H1 (cell line): Measurements from ENCODE around the gene NIM1K. TPM values are rescaled to one million over a fixed set of nuclear protein-coding genes. Genes with fewer than 3 reads are reported as not detected.

ENCODE experiments used
- CTCF ChIA-PET: fragments of 300-600 bp; sonication (Branson Sonifier 250); formaldehyde crosslinking; loops from one replicate; lab custom pipeline; 2021; ENCODE audit not compliant: partially characterized antibody; lab: Charles Lee
- POLR2A ChIA-PET: fragments of 300-600 bp; sonication (Branson Sonifier 250); formaldehyde crosslinking; loops from one replicate; lab custom pipeline; 2021; ENCODE audit warnings: inconsistent platforms; ENCODE audit not compliant: partially characterized antibody; lab: Charles Lee
- DNase-seq, 2 experiments: peaks; one replicate each; pipeline versions ENCODE4 v3.0.0 to v3.0.0-alpha.2; 2010 to 2022; ENCODE audit warnings: low spot score in 2 of 2, low read depth in 1 of 2, mixed read lengths in 1 of 2
- FAIRE-seq: peaks from 2 replicates; lab custom pipeline; 2011; peaks lifted over from hg19 to GRCh38; lab: Jason Lieb, UNC
- H2AFZ ChIP-seq: 2 replicates; pipeline ENCODE4 v1.8.1; 2012; ENCODE audit warnings: low read length, inconsistent platforms
- H2AK5ac ChIP-seq: 2 replicates; pipeline ENCODE4 v1.6.1; 2013; ENCODE audit warnings: low read depth, low read length
- H2BK120ac ChIP-seq: replicated peaks from 2 replicates; pipeline ENCODE3; 2013; ENCODE audit warnings: low read depth, low read length, inconsistent platforms
- H2BK12ac ChIP-seq: 2 replicates; pipeline ENCODE4 v1.6.1; 2013; ENCODE audit warnings: low read depth, low read length
- H2BK15ac ChIP-seq: 2 replicates; pipeline ENCODE4 v1.6.1; 2013; ENCODE audit warnings: low read length
- H2BK20ac ChIP-seq: 2 replicates; pipeline ENCODE4 v1.6.1; 2013; ENCODE audit warnings: low read length
- H2BK5ac ChIP-seq: 2 replicates; pipeline ENCODE4 v1.6.1; 2013; ENCODE audit warnings: low read depth, low read length
- H3K14ac ChIP-seq: 2 replicates; pipeline ENCODE4 v1.6.1; 2013; ENCODE audit warnings: inconsistent platforms; ENCODE audit not compliant: insufficient read length
- H3K18ac ChIP-seq: 2 replicates; pipeline ENCODE4 v1.6.1; 2013; ENCODE audit warnings: low read length; ENCODE audit errors: extremely low read depth
- H3K23ac ChIP-seq: 2 replicates; pipeline ENCODE4 v1.6.1; 2013; ENCODE audit warnings: inconsistent platforms; ENCODE audit not compliant: insufficient read length
- H3K23me2 ChIP-seq: 2 replicates; pipeline ENCODE4 v1.6.1; 2013; ENCODE audit warnings: low read depth, low read length
- H3K27ac ChIP-seq: 2 replicates; pipeline ENCODE4 v1.6.1; 2011; ENCODE audit warnings: low read depth, low read length, inconsistent platforms
- H3K27me3 ChIP-seq, 4 experiments: replicated peaks in 1 of 4; 1 replicate in 1 of 4; 2 replicates in 3 of 4; pipeline versions ENCODE4 v1.6.1 to v1.8.1; 2011 to 2013; ENCODE audit warnings: low read length in 3 of 4, mild to moderate bottlenecking in 3 of 4, inconsistent platforms in 2 of 4, mixed read lengths in 2 of 4, moderate library complexity in 1 of 4; ENCODE audit not compliant: control insufficient read depth in 3 of 4, insufficient read depth in 3 of 4; ENCODE audit errors: extremely low read depth in 1 of 4
- H3K36me3 ChIP-seq, 4 experiments: 2 replicates each; pipeline versions ENCODE4 v1.6.1 to v1.8.1; 2011 to 2013; ENCODE audit warnings: mild to moderate bottlenecking in 4 of 4, low read length in 3 of 4, moderate library complexity in 2 of 4, control low read depth in 1 of 4, inconsistent platforms in 1 of 4; ENCODE audit not compliant: insufficient read depth in 4 of 4, control insufficient read depth in 2 of 4
- H3K4ac ChIP-seq: replicated peaks from 2 replicates; pipeline ENCODE3; 2013; ENCODE audit warnings: low read length, low read depth, mixed read lengths, inconsistent platforms; ENCODE audit not compliant: insufficient read length
- H3K4me1 ChIP-seq, 4 experiments: replicated peaks in 1 of 4; 1 replicate in 1 of 4; 2 replicates in 3 of 4; pipeline versions ENCODE4 v1.6.1 to v1.8.1; 2011 to 2013; ENCODE audit warnings: low read length in 3 of 4, inconsistent platforms in 2 of 4, mixed read lengths in 1 of 4; ENCODE audit not compliant: insufficient read depth in 4 of 4, control insufficient read depth in 3 of 4
- H3K4me2 ChIP-seq, 2 experiments: 2 replicates each; pipeline versions ENCODE4 v1.6.1 to v1.8.1; 2011 to 2013; ENCODE audit warnings: low read depth in 2 of 2, low read length in 2 of 2, control low read depth in 1 of 2, inconsistent platforms in 1 of 2, mild to moderate bottlenecking in 1 of 2; ENCODE audit not compliant: insufficient read depth in 1 of 2
- H3K4me3 ChIP-seq, 4 experiments: fragments of 200-600, 300-600 bp in 1 of 4; sonication (generic), shearing (Covaris generic), sonication (Bioruptor Twin) in 1 of 4; 2 replicates each; pipeline versions ENCODE4 v1.5.1 to v1.8.1; 2011 to 2016; ENCODE audit warnings: low read length in 4 of 4, low read depth in 3 of 4, control low read depth in 2 of 4, inconsistent platforms in 2 of 4, mild to moderate bottlenecking in 2 of 4, mixed read lengths in 1 of 4, moderate library complexity in 1 of 4; ENCODE audit not compliant: insufficient read depth in 2 of 4; ENCODE audit errors: extremely low read depth in 1 of 4
- H3K56ac ChIP-seq: replicated peaks from 2 replicates; pipeline ENCODE3; 2013; ENCODE audit warnings: low read depth, mild to moderate bottlenecking, mixed read lengths, low read length, inconsistent platforms; ENCODE audit not compliant: insufficient read length
- H3K79me1 ChIP-seq: 2 replicates; pipeline ENCODE4 v1.6.1; 2013; ENCODE audit warnings: low read depth, low read length, control low read depth
- H3K79me2 ChIP-seq, 2 experiments: 2 replicates each; pipeline versions ENCODE4 v1.6.1 to v1.8.1; 2012 to 2013; ENCODE audit warnings: low read length in 2 of 2, mild to moderate bottlenecking in 2 of 2, inconsistent platforms in 1 of 2; ENCODE audit not compliant: insufficient read depth in 2 of 2, control insufficient read depth in 1 of 2
- H3K9ac ChIP-seq, 4 experiments: replicated peaks in 1 of 4; 1 replicate in 1 of 4; 2 replicates in 3 of 4; pipeline versions ENCODE4 v1.6.1 to v1.8.1; 2011 to 2013; ENCODE audit warnings: low read depth in 3 of 4, low read length in 3 of 4, control low read depth in 2 of 4, mild to moderate bottlenecking in 2 of 4, moderate library complexity in 2 of 4, inconsistent platforms in 1 of 4; ENCODE audit errors: extremely low read depth in 1 of 4
- H3K9me3 ChIP-seq, 2 experiments: 2 replicates each; pipeline versions ENCODE4 v1.6.1 to v1.8.1; 2012 to 2013; ENCODE audit warnings: mild to moderate bottlenecking in 2 of 2, moderate library complexity in 2 of 2, control low read depth in 1 of 2, inconsistent platforms in 1 of 2, low read depth in 1 of 2, low read length in 1 of 2, mixed read lengths in 1 of 2; ENCODE audit not compliant: insufficient read depth in 2 of 2
- H4K20me1 ChIP-seq, 2 experiments: replicated peaks in 1 of 2; 2 replicates each; pipeline versions ENCODE3 to v1.8.1; 2011 to 2013; ENCODE audit warnings: inconsistent platforms in 2 of 2, low read length in 2 of 2, mild to moderate bottlenecking in 1 of 2; ENCODE audit not compliant: insufficient read depth in 2 of 2, control insufficient read depth in 1 of 2
- H4K5ac ChIP-seq: 2 replicates; pipeline ENCODE4 v1.6.1; 2013; ENCODE audit warnings: low read length, low read depth, mixed read lengths, inconsistent platforms; ENCODE audit not compliant: insufficient read length
- H4K8ac ChIP-seq: 2 replicates; pipeline ENCODE4 v1.8.0; 2013; ENCODE audit warnings: mild to moderate bottlenecking, moderate library complexity, low read length, inconsistent platforms; ENCODE audit not compliant: insufficient read depth; ENCODE audit errors: extremely low read depth
- H4K91ac ChIP-seq: replicated peaks from 2 replicates; pipeline ENCODE3; 2013; ENCODE audit warnings: low read length, mixed read lengths, inconsistent platforms; ENCODE audit not compliant: insufficient read length
- EZH2 ChIP-seq: fragments of 200-600 bp; sonication (generic); IDR thresholded peaks from 2 replicates; pipeline ENCODE4 v1.7.1; 2012; ENCODE audit warnings: low read depth, mild to moderate bottlenecking, moderate library complexity, low read length, inconsistent platforms; ENCODE audit not compliant: severe bottlenecking
- KDM5A ChIP-seq: fragments of 200-600 bp; IDR thresholded peaks from 2 replicates; pipeline ENCODE4 v1.7.1; 2012; ENCODE audit warnings: mild to moderate bottlenecking, low read length, inconsistent platforms, mixed read lengths
- PHF8 ChIP-seq: fragments of 200-600 bp; sonication (generic); conservative IDR thresholded peaks from 2 replicates; pipeline ENCODE4 v1.7.1; 2012; ENCODE audit warnings: low read depth, mild to moderate bottlenecking, inconsistent platforms, low read length, moderate library complexity
- RAD21 ChIP-seq, 2 experiments: IDR thresholded peaks in 1 of 2; conservative IDR thresholded peaks in 1 of 2; 2 replicates each; pipeline ENCODE4 v1.6.1; 2011; ENCODE audit warnings: low read depth in 2 of 2, low read length in 2 of 2, improper control_type of control experiment in 1 of 2, inconsistent platforms in 1 of 2, mild to moderate bottlenecking in 1 of 2, moderate library complexity in 1 of 2
- SP1 ChIP-seq: IDR thresholded peaks from 2 replicates; pipeline ENCODE4 v1.6.1; 2011; ENCODE audit warnings: low read depth, low read length
- ZNF274 ChIP-seq: IDR thresholded peaks from 2 replicates; pipeline ENCODE4 v1.7.0; 2012; ENCODE audit warnings: low read length, borderline replicate concordance; ENCODE audit errors: extremely low read depth
- WGBS, 2 experiments: shearing (Covaris generic) in 1 of 2; methylation state at CpG; one replicate each; pipeline versions ENCODE4 v1.1.6 to v1.1.7; 2013 to 2015; ENCODE audit warnings: low lambda C conversion rate in 2 of 2, mixed read lengths in 2 of 2, inconsistent platforms in 1 of 2, low coverage in 1 of 2, missing lambda C conversion rate in 1 of 2; ENCODE audit not compliant: insufficient replicate concordance in 2 of 2, insufficient coverage in 1 of 2, insufficient read length in 1 of 2; ENCODE audit errors: extremely low coverage in 1 of 2, missing lambda C conversion rate in 1 of 2; 5-methylcytosine and 5-hydroxymethylcytosine counted together
- polyA plus RNA-seq, 7 experiments: library from polyadenylated mRNA; depleted of rRNA in 3 of 7; stranded (reverse) in 5 of 7; unstranded in 2 of 7; fragments of >200 nt in 5 of 7; fragments of 200-250 nt in 2 of 7; gene quantifications; 1 replicate in 5 of 7; 2 replicates in 1 of 7; 4 replicates in 1 of 7; pipeline versions ENCODE4 v1.2.1 to v1.2.3, GENCODE V29; 2011 to 2013; ENCODE audit warnings: missing spikeins in 2 of 7, mixed read lengths in 2 of 7
- total RNA-seq: library from RNA; stranded (reverse); fragmentation: NEBNext Ultra II Directional; extraction: Animal tissue kit (Norgen Biotek cat#: 25700); gene quantifications from 2 replicates; pipeline ENCODE4 v1.2.1, GENCODE V29; 2021
- TF ChIP-seq, protein P1 (sequence below), 3 experiments: IDR thresholded peaks; 1 replicate in 2 of 3; 2 replicates in 1 of 3; pipeline versions ENCODE4 v1.5.1 to v1.6.1; 2011; ENCODE audit warnings: low read length in 3 of 3, mild to moderate bottlenecking in 3 of 3, inconsistent platforms in 2 of 3, low read depth in 1 of 3, moderate library complexity in 1 of 3; ENCODE audit not compliant: insufficient read depth in 1 of 3; ENCODE audit errors: control extremely low read depth in 1 of 3
- TF ChIP-seq, protein P2 (sequence below): IDR thresholded peaks from 2 replicates; pipeline ENCODE4 v1.6.1; 2012; ENCODE audit warnings: inconsistent platforms
- TF ChIP-seq, protein P3 (sequence below): IDR thresholded peaks from 2 replicates; pipeline ENCODE4 v1.6.1; 2011; ENCODE audit warnings: low read depth, mild to moderate bottlenecking, low read length; ENCODE audit not compliant: insufficient read depth

Gene NIM1K
- total and polyA plus RNA-seq, 2 of the 8 experiments (the other 6 are each of a cell fraction or from before 2014, with no cell fraction given), result not detected

DNA sequence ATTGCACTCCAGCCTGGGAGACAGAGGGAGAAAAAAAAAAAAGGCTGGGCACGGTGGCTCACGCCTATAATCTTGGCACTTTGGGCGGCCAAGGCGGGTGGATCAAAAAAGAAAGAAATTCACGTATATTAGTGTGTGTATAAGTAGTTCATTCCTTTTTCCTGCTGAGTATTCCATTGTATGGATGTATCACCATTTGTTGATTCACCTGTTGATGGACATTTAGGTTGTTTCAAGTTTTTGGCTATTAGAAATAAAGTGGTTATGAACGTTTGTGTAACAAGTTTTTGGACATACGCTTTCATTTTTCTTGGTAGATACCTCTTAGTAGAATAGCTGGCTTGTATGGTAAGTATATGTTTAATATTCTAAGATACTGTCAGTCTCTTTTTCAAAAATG lies 42.8 kb upstream of the NIM1K start:
- Histone ChIP-seq H3K23me2 (no peaks in the 10 kb centered on the region), H2BK12ac (no peak overlapping the region), H2BK5ac (no peak overlapping the region), H4K5ac (no peak overlapping the region), H4K20me1 (peaks cover 0 to 7% of the 10 kb centered on the region in 2 experiments), H2AK5ac (no peak overlapping the region), H3K9me3 (no peaks in the 10 kb centered on the region), H3K79me1 (no peaks in the 10 kb centered on the region; the same call in 1 of the 2 replicates), H4K8ac (no peak overlapping the region), H3K18ac (no peak overlapping the region), H3K79me2 (peaks cover 0 to 24% of the 10 kb centered on the region in 2 experiments; a peak in 2 of 4 replicates), H3K4ac (no peak overlapping the region), H3K14ac (no peak overlapping the region), H3K4me2 (no peak overlapping the region), H3K56ac (no peak overlapping the region), H3K4me3 (no peak overlapping the region), H3K4me1 (no peaks in the 10 kb centered on the region), H2BK120ac (no peak overlapping the region), H2AFZ (no peak overlapping the region), H3K9ac (no peak overlapping the region), H3K27me3 (no peaks in the 10 kb centered on the region), H2BK15ac (no peak overlapping the region), H3K27ac (no peak overlapping the region), H4K91ac (no peak overlapping the region), H3K23ac (no peak overlapping the region), H2BK20ac (no peak overlapping the region), H3K36me3 (peaks cover 0 to 12% (median 0%) of the 10 kb centered on the region in 4 experiments; a peak in 6 of 8 replicates)
- WGBS, 2 experiments, result 93% methylated on average over 7 of the region's 7 CpGs; no CpG with 5 or more reads in 1 of the 2 experiments
- ChIA-PET POLR2A (no interaction called here), CTCF (interaction anchor here (0.9 to 1.4 kb wide), 2 partner anchors 43 to 157 kb away, joined by 3 to 4 read pairs; no protein-coding TSS in a partner anchor)
- FAIRE-seq, result no peak
- DNase-seq, result no peak
- TF ChIP-seq, protein P1, sequence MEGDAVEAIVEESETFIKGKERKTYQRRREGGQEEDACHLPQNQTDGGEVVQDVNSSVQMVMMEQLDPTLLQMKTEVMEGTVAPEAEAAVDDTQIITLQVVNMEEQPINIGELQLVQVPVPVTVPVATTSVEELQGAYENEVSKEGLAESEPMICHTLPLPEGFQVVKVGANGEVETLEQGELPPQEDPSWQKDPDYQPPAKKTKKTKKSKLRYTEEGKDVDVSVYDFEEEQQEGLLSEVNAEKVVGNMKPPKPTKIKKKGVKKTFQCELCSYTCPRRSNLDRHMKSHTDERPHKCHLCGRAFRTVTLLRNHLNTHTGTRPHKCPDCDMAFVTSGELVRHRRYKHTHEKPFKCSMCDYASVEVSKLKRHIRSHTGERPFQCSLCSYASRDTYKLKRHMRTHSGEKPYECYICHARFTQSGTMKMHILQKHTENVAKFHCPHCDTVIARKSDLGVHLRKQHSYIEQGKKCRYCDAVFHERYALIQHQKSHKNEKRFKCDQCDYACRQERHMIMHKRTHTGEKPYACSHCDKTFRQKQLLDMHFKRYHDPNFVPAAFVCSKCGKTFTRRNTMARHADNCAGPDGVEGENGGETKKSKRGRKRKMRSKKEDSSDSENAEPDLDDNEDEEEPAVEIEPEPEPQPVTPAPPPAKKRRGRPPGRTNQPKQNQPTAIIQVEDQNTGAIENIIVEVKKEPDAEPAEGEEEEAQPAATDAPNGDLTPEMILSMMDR (IDR thresholded peaks at IDR 0.05; ENCODE audit: control extremely low read depth in 1 of 3, insufficient read depth in 1 of 3, low read depth in 1 of 3, low read length in 3 of 3), result no peak
- TF ChIP-seq RAD21 (IDR thresholded peaks at IDR 0.05 in 1 of 2, conservative IDR thresholded peaks at IDR 0.05 in 1 of 2; ENCODE audit: low read depth in 2 of 2, low read length in 2 of 2) (no peak), PHF8 (no peak), ZNF274 (no peak), SP1 (no peak), KDM5A (no peak), EZH2 (no peak)
- TF ChIP-seq, protein P2, sequence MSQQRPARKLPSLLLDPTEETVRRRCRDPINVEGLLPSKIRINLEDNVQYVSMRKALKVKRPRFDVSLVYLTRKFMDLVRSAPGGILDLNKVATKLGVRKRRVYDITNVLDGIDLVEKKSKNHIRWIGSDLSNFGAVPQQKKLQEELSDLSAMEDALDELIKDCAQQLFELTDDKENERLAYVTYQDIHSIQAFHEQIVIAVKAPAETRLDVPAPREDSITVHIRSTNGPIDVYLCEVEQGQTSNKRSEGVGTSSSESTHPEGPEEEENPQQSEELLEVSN, result no peak
- TF ChIP-seq, protein P3, sequence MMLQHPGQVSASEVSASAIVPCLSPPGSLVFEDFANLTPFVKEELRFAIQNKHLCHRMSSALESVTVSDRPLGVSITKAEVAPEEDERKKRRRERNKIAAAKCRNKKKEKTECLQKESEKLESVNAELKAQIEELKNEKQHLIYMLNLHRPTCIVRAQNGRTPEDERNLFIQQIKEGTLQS, result no peak
